Endodermal cell (in vitro differentiated cells): ENCODE data around the gene DNM3. TPM values are rescaled to one million over a fixed set of nuclear protein-coding genes. Genes with fewer than 3 reads are reported as not detected.

Experiments used
- DNase-seq: peaks from one replicate; pipeline ENCODE4 v3.0.0-alpha.2; 2017
- H3K27ac ChIP-seq: 2 replicates; pipeline ENCODE4 v1.5.1; 2013; ENCODE audit warnings: mild to moderate bottlenecking, low read depth, low read length, moderate library complexity
- H3K27me3 ChIP-seq: 2 replicates; pipeline ENCODE4 v1.6.1; 2013; ENCODE audit warnings: mild to moderate bottlenecking, low read length, moderate library complexity; ENCODE audit not compliant: insufficient read depth, control insufficient read depth, poor library complexity, severe bottlenecking
- H3K36me3 ChIP-seq: 2 replicates; pipeline ENCODE4 v1.7.0; 2013; ENCODE audit warnings: mild to moderate bottlenecking, low read length, moderate library complexity; ENCODE audit not compliant: control insufficient read depth, insufficient read depth
- H3K4me1 ChIP-seq: one replicate; pipeline ENCODE4 v1.7.0; 2013; ENCODE audit warnings: low read length; ENCODE audit not compliant: control insufficient read depth, insufficient read depth
- H3K4me3 ChIP-seq: 2 replicates; pipeline ENCODE4 v1.5.1; 2013; ENCODE audit warnings: mild to moderate bottlenecking, low read length, moderate library complexity
- H3K9ac ChIP-seq: 2 replicates; pipeline ENCODE4 v1.6.1; 2013; ENCODE audit warnings: mild to moderate bottlenecking, low read length, moderate library complexity; ENCODE audit not compliant: poor library complexity, severe bottlenecking; ENCODE audit errors: extremely low read depth
- H3K9me3 ChIP-seq: 2 replicates; pipeline ENCODE4 v1.6.1; 2013; ENCODE audit warnings: mild to moderate bottlenecking, low read length, moderate library complexity; ENCODE audit not compliant: control insufficient read depth
- H3K27ac Mint-ChIP-seq: 2 replicates; pipeline ENCODE4 v1.8.0; 2020; ENCODE audit warnings: mixed read lengths
- H3K27me3 Mint-ChIP-seq: 2 replicates; pipeline ENCODE4 v1.8.0; 2021; ENCODE audit warnings: mild to moderate bottlenecking, mixed read lengths; ENCODE audit not compliant: insufficient read depth
- H3K36me3 Mint-ChIP-seq: 2 replicates; pipeline ENCODE4 v1.8.0; 2020; ENCODE audit warnings: low read depth, mixed read lengths
- H3K4me1 Mint-ChIP-seq: 2 replicates; pipeline ENCODE4 v1.8.0; 2020; ENCODE audit warnings: mixed read lengths
- H3K4me3 Mint-ChIP-seq: 2 replicates; pipeline ENCODE4 v1.8.0; 2020; ENCODE audit warnings: mild to moderate bottlenecking, moderate library complexity, mixed read lengths
- H3K9me3 Mint-ChIP-seq: 2 replicates; pipeline ENCODE4 v1.8.0; 2020; ENCODE audit warnings: mild to moderate bottlenecking, mixed read lengths
- WGBS, 2 experiments: methylation state at CpG; one replicate each; pipeline versions ENCODE4 v1.1.5 to v1.1.7; 2013; ENCODE audit warnings: missing lambda C conversion rate in 2 of 2, mixed read lengths in 1 of 2; ENCODE audit not compliant: insufficient coverage in 1 of 2, insufficient read length in 1 of 2; 5-methylcytosine and 5-hydroxymethylcytosine counted together
- total RNA-seq, 2 donors: library from RNA; stranded (reverse); fragmentation: NEBNext Ultra II Directional in 1 of 2; extraction: Animal tissue kit (Norgen Biotek cat#: 25700) in 1 of 2; gene quantifications; 2 replicates in 1 of 2; 3 replicates in 1 of 2; pipeline ENCODE4 v1.2.1, GENCODE V29; 2021
- TF ChIP-seq, protein P1 (sequence below): fragments of 200-600 bp; sonication (generic); conservative IDR thresholded peaks from 2 replicates; pipeline ENCODE4 v1.5.0; 2021; ENCODE audit warnings: antibody characterized with exemption, mild to moderate bottlenecking

The DNM3 gene
- total RNA-seq, 2 donors from 2014 or later, result 0.53 to 1.8 TPM

DNA sequence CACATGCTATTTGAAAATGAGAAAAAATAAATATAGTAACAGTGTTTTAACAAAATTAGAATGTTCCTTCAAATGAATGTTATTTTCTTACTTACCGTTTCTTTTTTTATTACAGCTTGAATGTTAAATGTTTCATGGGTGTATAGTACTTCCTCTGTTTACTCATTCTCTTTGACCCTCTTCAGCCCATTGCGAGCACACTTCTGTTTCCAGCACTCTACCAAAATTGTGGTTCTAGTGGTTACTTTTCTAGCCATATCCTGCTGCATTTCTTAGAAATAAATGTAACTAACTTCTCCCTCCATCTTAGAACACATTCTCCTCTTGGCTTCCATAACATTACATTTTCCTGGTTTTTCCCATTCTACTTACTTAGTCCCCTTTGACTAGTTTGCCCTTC is 389.2 kb downstream of the DNM3 start:
- no peaks in the 10 kb centered on the region for H3K9me3 ChIP-seq
- 85 to 89% methylated on average over 1 of the region's 2 CpGs for WGBS, 2 experiments
- H3K4me3 ChIP-seq, result no peak overlapping the region
- no peaks in the 10 kb centered on the region for H3K27me3 ChIP-seq
- H3K9me3 Mint-ChIP-seq, result no peaks in the 10 kb centered on the region
- no peaks in the 10 kb centered on the region for H3K27me3 Mint-ChIP-seq
- H3K4me1 Mint-ChIP-seq, result no peaks in the 10 kb centered on the region
- H3K9ac ChIP-seq, result no peak overlapping the region
- H3K27ac ChIP-seq, result no peak overlapping the region
- H3K36me3 ChIP-seq, result no peaks in the 10 kb centered on the region
- no peak for DNase-seq
- H3K27ac Mint-ChIP-seq, result no peak overlapping the region
- TF ChIP-seq, protein P1, sequence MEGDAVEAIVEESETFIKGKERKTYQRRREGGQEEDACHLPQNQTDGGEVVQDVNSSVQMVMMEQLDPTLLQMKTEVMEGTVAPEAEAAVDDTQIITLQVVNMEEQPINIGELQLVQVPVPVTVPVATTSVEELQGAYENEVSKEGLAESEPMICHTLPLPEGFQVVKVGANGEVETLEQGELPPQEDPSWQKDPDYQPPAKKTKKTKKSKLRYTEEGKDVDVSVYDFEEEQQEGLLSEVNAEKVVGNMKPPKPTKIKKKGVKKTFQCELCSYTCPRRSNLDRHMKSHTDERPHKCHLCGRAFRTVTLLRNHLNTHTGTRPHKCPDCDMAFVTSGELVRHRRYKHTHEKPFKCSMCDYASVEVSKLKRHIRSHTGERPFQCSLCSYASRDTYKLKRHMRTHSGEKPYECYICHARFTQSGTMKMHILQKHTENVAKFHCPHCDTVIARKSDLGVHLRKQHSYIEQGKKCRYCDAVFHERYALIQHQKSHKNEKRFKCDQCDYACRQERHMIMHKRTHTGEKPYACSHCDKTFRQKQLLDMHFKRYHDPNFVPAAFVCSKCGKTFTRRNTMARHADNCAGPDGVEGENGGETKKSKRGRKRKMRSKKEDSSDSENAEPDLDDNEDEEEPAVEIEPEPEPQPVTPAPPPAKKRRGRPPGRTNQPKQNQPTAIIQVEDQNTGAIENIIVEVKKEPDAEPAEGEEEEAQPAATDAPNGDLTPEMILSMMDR, result no peak
- H3K4me1 ChIP-seq, result no peaks in the 10 kb centered on the region
- no peaks in the 10 kb centered on the region for H3K36me3 Mint-ChIP-seq
- H3K4me3 Mint-ChIP-seq, result no peak overlapping the region

DNA sequence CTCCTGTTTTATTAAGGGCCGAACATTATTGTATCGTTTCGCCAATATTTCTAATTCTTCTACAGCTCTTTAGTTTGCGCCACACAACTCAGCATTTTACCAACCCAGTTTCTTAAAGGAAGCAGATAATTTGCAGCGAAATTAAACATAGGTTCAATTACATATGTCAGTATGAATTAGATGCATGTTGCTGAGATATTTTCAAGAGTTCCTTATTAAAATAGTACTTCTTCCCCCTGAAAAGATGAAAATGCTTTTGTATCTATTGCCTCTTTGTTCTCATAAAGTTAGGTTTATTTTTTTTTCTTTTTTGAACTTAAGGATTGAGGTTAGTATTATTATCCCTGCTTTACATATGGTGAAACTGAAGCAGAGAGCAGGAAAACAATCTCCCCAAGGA is 395.7 kb downstream of the DNM3 start:
- no peak for DNase-seq
- H3K9ac ChIP-seq, result no peak overlapping the region
- Mint-ChIP-seq H3K4me1 (peaks cover 10% of the 10 kb centered on the region), H3K27me3 (no peaks in the 10 kb centered on the region), H3K9me3 (no peaks in the 10 kb centered on the region), H3K36me3 (no peaks in the 10 kb centered on the region), H3K4me3 (no peak overlapping the region), H3K27ac (no peak overlapping the region)
- no peaks in the 10 kb centered on the region for H3K27me3 ChIP-seq
- H3K36me3 ChIP-seq, result no peaks in the 10 kb centered on the region
- peaks cover 2% of the 10 kb centered on the region for H3K4me1 ChIP-seq
- TF ChIP-seq, protein P1, result no peak
- no peaks in the 10 kb centered on the region for H3K9me3 ChIP-seq
- no peak overlapping the region for H3K27ac ChIP-seq
- no peak overlapping the region for H3K4me3 ChIP-seq
- WGBS, 2 experiments, result 86 to 92% methylated on average over 2 to 4 of the region's 5 CpGs

DNA sequence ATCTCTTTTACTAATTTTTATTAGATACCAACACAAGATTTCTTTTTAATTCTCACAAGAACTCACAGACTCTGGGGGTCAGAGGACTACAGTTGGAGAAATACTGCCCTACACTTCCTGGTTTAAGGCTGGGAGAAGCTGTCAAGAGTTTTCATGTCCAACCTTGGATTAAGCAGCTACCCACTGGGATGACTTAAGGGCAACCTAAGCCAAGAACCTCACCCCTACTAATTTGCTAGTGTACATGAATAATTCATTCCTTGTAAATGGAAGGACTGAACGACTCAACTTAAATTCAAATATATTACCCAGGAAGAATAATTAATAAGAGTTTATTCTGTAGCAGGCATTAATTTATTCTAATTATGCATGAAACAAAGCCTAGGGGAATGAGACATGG is 396.9 kb downstream of the DNM3 start:
- H3K9me3 ChIP-seq, result no peaks in the 10 kb centered on the region
- H3K9ac ChIP-seq, result no peak overlapping the region
- peaks cover 2% of the 10 kb centered on the region for H3K4me1 ChIP-seq
- no peaks in the 10 kb centered on the region for H3K36me3 Mint-ChIP-seq
- H3K27ac ChIP-seq, result no peak overlapping the region
- WGBS, 2 experiments, result no CpG with 5 or more reads among the region's 1 CpG
- peaks cover 10% of the 10 kb centered on the region for H3K4me1 Mint-ChIP-seq
- no peak overlapping the region for H3K4me3 Mint-ChIP-seq
- no peaks in the 10 kb centered on the region for H3K36me3 ChIP-seq
- H3K4me3 ChIP-seq, result no peak overlapping the region
- H3K9me3 Mint-ChIP-seq, result no peaks in the 10 kb centered on the region
- no peaks in the 10 kb centered on the region for H3K27me3 Mint-ChIP-seq
- TF ChIP-seq, protein P1, result no peak
- no peaks in the 10 kb centered on the region for H3K27me3 ChIP-seq
- H3K27ac Mint-ChIP-seq, result no peak overlapping the region
- no peak for DNase-seq
